GM19328 (cell line): ENCODE measurements around the gene TSC2.

ENCODE experiments used
- ATAC-seq: cut with Tn5 transposase; IDR thresholded peaks from one replicate; pipeline ENCODE4 v1.9.1; 2021; ENCODE audit warnings: mild to moderate bottlenecking, moderate library complexity; ENCODE audit not compliant: unreplicated experiment

The TSC2 gene

DNA sequence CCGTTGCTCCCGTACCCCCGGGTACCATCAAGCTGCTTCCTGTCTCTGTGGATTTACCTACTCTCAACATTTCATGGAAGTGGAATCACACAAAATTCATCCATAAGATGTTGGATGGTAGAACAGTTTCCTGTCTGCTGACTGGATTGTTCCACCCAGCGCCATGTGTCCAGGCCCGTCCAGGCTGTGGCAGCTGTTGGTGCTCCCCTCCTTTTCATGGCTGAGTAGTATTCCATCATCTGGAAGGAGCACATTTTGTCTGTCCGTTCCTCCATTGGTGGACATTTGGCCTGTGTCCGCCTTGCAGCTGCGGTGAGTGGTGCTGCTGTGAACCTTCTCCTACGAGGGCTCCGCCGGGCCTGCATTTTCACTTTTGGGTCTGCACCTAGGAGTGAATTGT, 18.4 kb downstream of the TSC2 start:
- no peak for ATAC-seq

DNA sequence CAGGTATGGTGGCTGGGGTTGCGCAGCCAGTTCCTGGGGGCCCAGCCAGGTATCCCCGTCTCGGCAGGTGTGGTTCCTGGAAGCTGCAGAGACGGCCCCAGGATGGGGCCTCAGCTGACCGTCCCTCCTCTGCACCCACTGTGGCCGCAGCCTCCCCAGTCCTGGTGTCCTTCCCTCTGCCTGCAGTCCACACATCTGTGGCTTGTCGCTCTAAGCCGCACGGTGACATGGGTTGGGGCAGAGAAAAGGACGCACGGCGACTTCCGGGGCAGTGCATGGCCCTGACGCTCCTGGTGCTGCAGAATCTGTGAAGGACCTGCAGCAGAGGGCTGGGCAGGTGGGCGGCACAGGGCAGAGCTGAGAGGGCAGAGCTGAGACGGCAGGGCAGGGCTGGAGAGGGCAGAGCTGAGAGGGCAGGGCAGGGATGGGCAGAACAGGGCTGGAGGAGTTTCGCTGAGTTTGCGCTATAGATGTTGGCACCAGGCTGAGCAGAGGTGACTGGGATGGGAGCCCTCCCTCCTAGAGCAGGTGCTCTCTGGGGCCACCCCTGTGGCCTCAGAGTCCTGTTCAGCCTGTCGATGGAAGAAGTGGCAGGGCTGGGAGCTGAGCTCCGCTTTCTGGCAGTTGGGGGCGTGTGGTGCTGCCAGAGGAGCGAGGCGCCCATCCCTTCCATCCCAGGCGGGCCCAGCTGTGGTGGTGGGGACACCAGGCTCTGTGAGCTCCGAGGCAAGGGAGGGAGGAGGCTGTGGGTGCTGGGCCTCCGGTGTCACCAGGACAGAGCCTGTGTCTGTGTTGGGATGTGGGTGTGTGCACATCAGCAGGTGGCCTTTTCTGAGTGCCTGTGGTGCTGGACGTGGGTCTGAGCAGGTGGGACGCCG, 23.0 kb downstream of the TSC2 start:
- no peak for ATAC-seq

GRCh38 chr16:2071454-2072202, 23.8 kb downstream of the TSC2 start:
- ATAC-seq, result no peak

GRCh38 chr16:2072926-2073325, 25.1 kb downstream of the TSC2 start:
- ATAC-seq, result no peak

GRCh38 chr16:2074071-2074470, 26.3 kb downstream of the TSC2 start:
- ATAC-seq, result no peak

GRCh38 chr16:2075631-2076030, 27.8 kb downstream of the TSC2 start:
- ATAC-seq, result no peak

DNA sequence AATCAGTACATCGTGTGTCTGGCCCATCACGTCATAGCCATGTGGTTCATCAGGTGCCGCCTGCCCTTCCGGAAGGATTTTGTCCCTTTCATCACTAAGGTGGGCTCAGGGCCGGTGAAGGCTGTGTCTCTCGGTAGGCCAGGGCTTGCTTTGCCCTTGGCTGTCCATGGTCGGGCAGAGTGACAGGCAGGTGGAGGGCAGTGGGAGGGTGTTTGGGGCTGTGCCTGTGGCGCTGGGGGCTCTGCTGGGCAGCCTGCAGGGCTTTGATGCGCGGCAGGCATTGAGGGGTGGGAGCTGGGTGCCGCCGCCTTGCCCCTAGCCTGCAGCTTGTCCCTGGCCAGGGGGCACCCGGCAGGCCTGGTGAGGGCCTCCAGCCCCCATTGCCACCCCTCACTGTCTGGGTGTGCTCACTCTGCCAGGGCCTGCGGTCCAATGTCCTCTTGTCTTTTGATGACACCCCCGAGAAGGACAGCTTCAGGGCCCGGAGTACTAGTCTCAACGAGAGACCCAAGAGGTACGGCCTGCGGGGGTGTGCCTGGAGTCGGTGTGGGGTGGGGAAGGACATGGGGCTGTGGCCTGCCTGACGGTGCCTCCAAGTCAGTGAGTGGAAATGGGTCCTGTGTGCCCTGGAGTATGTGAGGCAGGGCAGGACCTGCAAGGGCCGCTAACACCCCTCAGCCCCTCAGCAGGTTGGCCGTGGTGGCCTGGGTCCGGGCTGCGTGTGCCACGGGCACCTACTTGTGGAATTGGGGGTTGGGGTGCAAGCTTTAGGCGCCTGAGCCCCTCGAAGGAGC, 28.5 kb downstream of the TSC2 start:
- ATAC-seq, result no peak

DNA sequence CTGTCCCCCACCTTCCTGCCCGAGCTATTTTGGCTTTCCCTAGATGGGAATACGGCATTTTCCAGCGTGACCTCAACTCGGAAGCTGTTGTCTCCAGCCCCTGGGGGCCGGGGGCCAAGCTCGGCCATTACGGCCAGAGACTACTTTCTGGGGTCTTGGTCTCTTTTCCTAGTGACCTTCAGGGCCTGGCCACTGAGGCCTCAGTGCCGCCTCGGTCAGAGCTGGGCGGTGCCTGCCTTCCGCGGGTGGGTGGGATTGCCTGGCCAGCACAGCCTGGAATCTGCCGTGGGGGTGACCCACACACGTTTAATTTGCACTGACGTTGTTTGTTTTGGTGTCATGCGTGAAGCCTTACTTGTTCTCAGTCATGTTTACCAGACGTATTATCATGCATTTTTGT, 29.2 kb downstream of the TSC2 start:
- ATAC-seq, result no peak

GRCh38 chr16:2077696-2078095, 29.9 kb downstream of the TSC2 start:
- no peak for ATAC-seq

- no peak for ATAC-seq
Observed at GRCh38 chr16:2078096-2078495, 30.3 kb downstream of the TSC2 start.

DNA sequence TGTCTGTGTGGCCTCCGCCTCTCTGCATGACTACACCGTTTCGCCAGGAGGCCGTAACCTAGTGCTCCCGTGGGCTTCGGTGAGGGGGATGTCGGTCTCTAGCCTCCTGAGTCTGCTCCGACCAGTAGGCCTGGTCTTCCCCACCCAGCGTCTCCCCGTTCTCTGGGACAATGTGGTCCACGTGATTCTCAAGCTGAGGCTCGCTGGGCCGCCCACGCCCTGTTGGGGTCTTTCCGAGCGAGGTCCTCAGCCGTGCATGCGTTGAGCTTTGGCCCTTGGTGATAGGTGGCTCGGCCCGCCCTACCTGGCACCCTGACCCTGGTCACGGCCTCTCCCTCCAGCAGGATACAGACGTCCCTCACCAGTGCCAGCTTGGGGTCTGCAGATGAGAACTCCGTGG, 30.9 kb downstream of the TSC2 start:
- no peak for ATAC-seq

- ATAC-seq, result no peak
Observed at GRCh38 chr16:2079311-2079800, 31.6 kb downstream of the TSC2 start.

GRCh38 chr16:2079991-2080390, 32.2 kb downstream of the TSC2 start:
- no peak for ATAC-seq

DNA sequence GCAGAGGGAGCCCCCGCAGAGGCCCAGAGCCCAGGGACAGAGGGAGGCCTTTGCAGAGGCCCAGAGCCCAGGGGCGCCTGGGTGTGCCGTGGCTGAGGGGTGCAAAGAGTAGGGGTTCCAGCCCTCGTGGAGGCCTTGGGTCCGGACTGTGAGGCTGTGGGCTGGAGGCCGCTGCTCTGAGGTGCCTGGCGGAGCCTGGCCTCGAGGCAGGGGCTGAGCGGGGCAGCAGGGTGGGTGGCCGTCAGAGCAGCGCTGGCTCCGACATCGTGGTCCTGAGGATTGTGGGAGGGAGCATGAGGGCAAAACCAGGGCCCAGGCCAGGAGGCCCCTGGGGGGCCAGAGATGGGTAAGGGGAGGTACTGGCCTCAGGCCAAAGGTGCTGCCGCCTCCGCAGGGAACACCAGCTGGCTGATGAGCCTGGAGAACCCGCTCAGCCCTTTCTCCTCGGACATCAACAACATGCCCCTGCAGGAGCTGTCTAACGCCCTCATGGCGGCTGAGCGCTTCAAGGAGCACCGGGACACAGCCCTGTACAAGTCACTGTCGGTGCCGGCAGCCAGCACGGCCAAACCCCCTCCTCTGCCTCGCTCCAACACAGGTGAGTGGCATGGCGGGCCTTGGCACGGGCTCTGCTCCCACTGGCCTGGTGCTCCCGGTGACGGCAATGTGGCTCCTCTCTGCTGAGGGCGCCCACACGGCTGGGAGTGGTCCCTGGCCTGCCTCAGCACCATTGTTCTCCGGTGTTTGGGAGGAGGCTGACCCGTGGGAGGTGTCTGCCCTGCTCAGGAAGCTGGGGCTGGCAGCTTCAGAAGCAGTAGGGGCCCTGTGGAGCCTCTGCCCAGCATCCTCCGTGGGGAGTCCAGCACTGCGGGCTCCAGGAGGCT, 33.7 kb downstream of the TSC2 start:
- no peak for ATAC-seq

GRCh38 chr16:2082171-2082982, 34.6 kb downstream of the TSC2 start:
- ATAC-seq, result no peak

- no peak for ATAC-seq
Observed at GRCh38 chr16:2082983-2083364, 35.2 kb downstream of the TSC2 start.

- no peak for ATAC-seq
Observed at GRCh38 chr16:2083409-2083808, 35.6 kb downstream of the TSC2 start.

DNA sequence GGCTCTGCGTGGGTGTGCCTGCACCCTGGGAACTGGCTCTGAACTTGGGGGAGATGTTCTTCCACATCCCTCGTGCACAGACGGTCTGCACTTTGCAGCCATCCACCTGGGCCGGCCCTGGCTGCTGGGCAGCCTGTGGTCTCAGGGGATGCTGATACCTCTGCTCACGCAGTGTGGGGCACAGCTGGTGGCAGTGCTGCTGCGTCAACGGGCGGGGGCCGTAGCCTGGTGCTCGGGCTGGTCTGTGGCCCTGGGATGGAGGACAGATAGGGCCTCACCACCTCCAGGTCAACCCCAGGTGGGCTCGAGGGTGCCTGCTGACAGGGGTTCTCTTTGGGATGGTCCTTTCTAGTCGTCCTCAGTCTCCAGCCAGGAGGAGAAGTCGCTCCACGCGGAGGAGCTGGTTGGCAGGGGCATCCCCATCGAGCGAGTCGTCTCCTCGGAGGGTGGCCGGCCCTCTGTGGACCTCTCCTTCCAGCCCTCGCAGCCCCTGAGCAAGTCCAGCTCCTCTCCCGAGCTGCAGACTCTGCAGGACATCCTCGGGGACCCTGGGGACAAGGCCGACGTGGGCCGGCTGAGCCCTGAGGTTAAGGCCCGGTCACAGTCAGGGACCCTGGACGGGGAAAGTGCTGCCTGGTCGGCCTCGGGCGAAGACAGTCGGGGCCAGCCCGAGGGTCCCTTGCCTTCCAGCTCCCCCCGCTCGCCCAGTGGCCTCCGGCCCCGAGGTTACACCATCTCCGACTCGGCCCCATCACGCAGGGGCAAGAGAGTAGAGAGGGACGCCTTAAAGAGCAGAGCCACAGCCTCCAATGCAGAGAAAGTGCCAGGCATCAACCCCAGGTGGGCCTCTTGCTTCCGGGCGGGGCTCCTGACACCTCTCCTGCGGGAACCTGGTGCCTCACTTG, 36.3 kb downstream of the TSC2 start:
- ATAC-seq, result no peak
